Adrenal gland (tissue), 5 donors: ENCODE measurements around the gene OPCML.

Experiments
- POLR2A ChIP-seq, 2 donors: fragments of 450-650 bp; IDR thresholded peaks; one replicate each; pipeline ENCODE4 v1.6.1; 2017; ENCODE audit warnings: antibody characterized with exemption in 2 of 2, mild to moderate bottlenecking in 2 of 2, moderate library complexity in 1 of 2
- TF ChIP-seq, protein P1 (sequence below), 6 experiments: fragments of 450-650 bp in 4 of 6; fragments of 200-600 bp in 2 of 6; sonication (generic) in 1 of 6; IDR thresholded peaks; 1 replicate in 5 of 6; 2 replicates in 1 of 6; pipeline versions ENCODE4 v1.5.1 to v1.8.0; 2016 to 2021; ENCODE audit warnings: antibody characterized with exemption in 6 of 6, mild to moderate bottlenecking in 2 of 6, moderate library complexity in 1 of 6
- donor health status: DM: no; HTN: no; CAD: no.

DNA sequence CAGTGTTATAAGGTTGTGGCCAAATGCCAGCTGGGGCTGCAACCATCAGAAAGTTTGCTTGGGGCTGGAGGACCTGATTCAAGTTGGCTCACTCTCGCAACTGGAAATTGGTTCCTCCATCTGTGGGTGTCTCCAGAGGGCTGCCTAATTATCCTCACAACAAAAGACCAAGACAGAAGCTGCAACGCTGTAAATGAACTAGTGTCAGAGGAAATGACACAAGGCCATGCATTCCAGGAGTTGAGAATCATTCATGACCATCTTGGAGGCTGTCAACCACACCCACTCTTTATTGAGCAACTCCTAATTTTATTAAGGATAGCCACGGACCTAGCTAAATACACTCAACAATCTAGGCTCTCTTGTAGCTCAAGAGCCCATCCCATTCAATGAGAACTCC is 1060.8 kb downstream of the OPCML start:
- TF ChIP-seq, protein P1, sequence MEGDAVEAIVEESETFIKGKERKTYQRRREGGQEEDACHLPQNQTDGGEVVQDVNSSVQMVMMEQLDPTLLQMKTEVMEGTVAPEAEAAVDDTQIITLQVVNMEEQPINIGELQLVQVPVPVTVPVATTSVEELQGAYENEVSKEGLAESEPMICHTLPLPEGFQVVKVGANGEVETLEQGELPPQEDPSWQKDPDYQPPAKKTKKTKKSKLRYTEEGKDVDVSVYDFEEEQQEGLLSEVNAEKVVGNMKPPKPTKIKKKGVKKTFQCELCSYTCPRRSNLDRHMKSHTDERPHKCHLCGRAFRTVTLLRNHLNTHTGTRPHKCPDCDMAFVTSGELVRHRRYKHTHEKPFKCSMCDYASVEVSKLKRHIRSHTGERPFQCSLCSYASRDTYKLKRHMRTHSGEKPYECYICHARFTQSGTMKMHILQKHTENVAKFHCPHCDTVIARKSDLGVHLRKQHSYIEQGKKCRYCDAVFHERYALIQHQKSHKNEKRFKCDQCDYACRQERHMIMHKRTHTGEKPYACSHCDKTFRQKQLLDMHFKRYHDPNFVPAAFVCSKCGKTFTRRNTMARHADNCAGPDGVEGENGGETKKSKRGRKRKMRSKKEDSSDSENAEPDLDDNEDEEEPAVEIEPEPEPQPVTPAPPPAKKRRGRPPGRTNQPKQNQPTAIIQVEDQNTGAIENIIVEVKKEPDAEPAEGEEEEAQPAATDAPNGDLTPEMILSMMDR (IDR thresholded peaks at IDR 0.05), result no peak
- no peak for TF ChIP-seq POLR2A (IDR thresholded peaks at IDR 0.05)
